A549 (cell line): ENCODE results near the gene OLAH.

ENCODE experiments used
- FOXS1 ChIP-seq: fragments of 250-450 bp; sonication (Bioruptor Pico); IDR thresholded peaks from 2 replicates; pipeline ENCODE4 v1.5.0; 2020; ENCODE audit warnings: mild to moderate bottlenecking, moderate library complexity
- KDM1A ChIP-seq: fragments of 200-600 bp; sonication (generic); IDR thresholded peaks from 2 replicates; pipeline ENCODE4 v1.6.1; 2016; ENCODE audit warnings: low read depth, mild to moderate bottlenecking
- MAFK ChIP-seq: fragments of 450-650 bp; IDR thresholded peaks from 2 replicates; pipeline ENCODE4 v1.6.1; 2014; ENCODE audit not compliant: partially characterized antibody
- NFE2L2 ChIP-seq: fragments of 150-350 bp; conservative IDR thresholded peaks from 2 replicates; pipeline ENCODE4 v1.6.1; 2014; ENCODE audit warnings: low read length
- POLR2A ChIP-seq: IDR thresholded peaks from 2 replicates; pipeline ENCODE4 v1.6.1; 2012; ENCODE audit warnings: mild to moderate bottlenecking, low read length
- RAD21 ChIP-seq, 2 experiments: fragments of >200 bp in 1 of 2; sonication (Bioruptor Twin) in 1 of 2; formaldehyde crosslinking in 1 of 2; IDR thresholded peaks in 1 of 2; conservative IDR thresholded peaks in 1 of 2; 2 replicates in 1 of 2; 3 replicates in 1 of 2; pipeline ENCODE4 v1.6.1; 2012 to 2018; ENCODE audit warnings: inconsistent platforms in 1 of 2
- RFX5 ChIP-seq: fragments of 450-650 bp; IDR thresholded peaks from 2 replicates; pipeline ENCODE4 v1.7.1; 2014; ENCODE audit warnings: antibody characterized with exemption, mild to moderate bottlenecking, moderate library complexity
- TF ChIP-seq, protein P1 (sequence below): fragments of 200-600 bp; sonication (generic); IDR thresholded peaks from 2 replicates; pipeline ENCODE4 v1.6.1; 2016; ENCODE audit warnings: antibody characterized with exemption, mild to moderate bottlenecking, moderate library complexity
- TF ChIP-seq, protein P2 (sequence below): fragments of >200 bp; sonication (Bioruptor Twin); formaldehyde crosslinking; IDR thresholded peaks from 3 replicates; pipeline ENCODE4 v1.5.1; 2016
- TF ChIP-seq, protein P3 (sequence below): fragments of >200 bp; sonication (Bioruptor Twin); formaldehyde crosslinking; IDR thresholded peaks from 3 replicates; pipeline ENCODE4 v1.6.1; 2016
- TF ChIP-seq, protein P4 (sequence below): fragments of 450-650 bp; IDR thresholded peaks from 2 replicates; pipeline ENCODE4 v1.6.1; 2014; ENCODE audit warnings: antibody characterized with exemption

DNA sequence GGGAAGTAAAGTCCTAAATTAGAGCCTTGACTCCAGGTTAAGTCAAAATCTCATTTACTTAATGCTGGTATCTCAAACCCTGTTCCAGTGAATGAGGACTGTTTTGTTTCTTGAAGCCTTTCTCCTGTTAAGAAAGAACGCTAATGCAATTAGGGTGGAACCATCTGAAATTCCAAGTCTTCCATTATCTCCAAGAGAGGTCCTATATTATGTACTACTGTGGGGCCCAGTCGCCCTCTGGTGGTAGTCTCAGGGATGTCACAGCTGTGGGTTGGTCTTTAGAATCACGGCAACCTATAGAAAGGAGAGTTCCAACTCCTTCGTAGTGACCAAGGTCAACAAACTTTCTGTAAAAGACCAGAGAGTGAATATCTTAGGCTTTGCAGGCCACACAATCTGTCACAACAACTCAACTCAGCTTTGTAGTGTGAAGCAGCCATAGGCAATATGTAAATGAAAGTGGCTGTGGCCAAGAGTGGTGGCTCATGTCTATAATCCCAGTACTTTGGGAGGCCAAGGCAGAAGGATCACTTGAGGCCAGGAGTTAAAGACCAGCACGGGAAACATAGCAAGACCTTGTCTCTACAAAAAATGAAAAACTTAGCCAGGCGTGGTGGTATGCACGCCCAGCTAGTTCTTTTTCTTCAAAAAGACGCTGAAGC lies 62.7 kb downstream of the OLAH start:
- TF ChIP-seq, protein P1, sequence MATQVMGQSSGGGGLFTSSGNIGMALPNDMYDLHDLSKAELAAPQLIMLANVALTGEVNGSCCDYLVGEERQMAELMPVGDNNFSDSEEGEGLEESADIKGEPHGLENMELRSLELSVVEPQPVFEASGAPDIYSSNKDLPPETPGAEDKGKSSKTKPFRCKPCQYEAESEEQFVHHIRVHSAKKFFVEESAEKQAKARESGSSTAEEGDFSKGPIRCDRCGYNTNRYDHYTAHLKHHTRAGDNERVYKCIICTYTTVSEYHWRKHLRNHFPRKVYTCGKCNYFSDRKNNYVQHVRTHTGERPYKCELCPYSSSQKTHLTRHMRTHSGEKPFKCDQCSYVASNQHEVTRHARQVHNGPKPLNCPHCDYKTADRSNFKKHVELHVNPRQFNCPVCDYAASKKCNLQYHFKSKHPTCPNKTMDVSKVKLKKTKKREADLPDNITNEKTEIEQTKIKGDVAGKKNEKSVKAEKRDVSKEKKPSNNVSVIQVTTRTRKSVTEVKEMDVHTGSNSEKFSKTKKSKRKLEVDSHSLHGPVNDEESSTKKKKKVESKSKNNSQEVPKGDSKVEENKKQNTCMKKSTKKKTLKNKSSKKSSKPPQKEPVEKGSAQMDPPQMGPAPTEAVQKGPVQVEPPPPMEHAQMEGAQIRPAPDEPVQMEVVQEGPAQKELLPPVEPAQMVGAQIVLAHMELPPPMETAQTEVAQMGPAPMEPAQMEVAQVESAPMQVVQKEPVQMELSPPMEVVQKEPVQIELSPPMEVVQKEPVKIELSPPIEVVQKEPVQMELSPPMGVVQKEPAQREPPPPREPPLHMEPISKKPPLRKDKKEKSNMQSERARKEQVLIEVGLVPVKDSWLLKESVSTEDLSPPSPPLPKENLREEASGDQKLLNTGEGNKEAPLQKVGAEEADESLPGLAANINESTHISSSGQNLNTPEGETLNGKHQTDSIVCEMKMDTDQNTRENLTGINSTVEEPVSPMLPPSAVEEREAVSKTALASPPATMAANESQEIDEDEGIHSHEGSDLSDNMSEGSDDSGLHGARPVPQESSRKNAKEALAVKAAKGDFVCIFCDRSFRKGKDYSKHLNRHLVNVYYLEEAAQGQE: no peak
- TF ChIP-seq, protein P2, sequence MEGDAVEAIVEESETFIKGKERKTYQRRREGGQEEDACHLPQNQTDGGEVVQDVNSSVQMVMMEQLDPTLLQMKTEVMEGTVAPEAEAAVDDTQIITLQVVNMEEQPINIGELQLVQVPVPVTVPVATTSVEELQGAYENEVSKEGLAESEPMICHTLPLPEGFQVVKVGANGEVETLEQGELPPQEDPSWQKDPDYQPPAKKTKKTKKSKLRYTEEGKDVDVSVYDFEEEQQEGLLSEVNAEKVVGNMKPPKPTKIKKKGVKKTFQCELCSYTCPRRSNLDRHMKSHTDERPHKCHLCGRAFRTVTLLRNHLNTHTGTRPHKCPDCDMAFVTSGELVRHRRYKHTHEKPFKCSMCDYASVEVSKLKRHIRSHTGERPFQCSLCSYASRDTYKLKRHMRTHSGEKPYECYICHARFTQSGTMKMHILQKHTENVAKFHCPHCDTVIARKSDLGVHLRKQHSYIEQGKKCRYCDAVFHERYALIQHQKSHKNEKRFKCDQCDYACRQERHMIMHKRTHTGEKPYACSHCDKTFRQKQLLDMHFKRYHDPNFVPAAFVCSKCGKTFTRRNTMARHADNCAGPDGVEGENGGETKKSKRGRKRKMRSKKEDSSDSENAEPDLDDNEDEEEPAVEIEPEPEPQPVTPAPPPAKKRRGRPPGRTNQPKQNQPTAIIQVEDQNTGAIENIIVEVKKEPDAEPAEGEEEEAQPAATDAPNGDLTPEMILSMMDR: peak; percentile 78
- TF ChIP-seq, protein P3, sequence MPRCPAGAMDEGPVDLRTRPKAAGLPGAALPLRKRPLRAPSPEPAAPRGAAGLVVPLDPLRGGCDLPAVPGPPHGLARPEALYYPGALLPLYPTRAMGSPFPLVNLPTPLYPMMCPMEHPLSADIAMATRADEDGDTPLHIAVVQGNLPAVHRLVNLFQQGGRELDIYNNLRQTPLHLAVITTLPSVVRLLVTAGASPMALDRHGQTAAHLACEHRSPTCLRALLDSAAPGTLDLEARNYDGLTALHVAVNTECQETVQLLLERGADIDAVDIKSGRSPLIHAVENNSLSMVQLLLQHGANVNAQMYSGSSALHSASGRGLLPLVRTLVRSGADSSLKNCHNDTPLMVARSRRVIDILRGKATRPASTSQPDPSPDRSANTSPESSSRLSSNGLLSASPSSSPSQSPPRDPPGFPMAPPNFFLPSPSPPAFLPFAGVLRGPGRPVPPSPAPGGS: no peak
- TF ChIP-seq FOXS1 (CRISPR knock-in tag): no peak
- TF ChIP-seq RFX5: no peak
- no peak for TF ChIP-seq POLR2A
- TF ChIP-seq, protein P4, sequence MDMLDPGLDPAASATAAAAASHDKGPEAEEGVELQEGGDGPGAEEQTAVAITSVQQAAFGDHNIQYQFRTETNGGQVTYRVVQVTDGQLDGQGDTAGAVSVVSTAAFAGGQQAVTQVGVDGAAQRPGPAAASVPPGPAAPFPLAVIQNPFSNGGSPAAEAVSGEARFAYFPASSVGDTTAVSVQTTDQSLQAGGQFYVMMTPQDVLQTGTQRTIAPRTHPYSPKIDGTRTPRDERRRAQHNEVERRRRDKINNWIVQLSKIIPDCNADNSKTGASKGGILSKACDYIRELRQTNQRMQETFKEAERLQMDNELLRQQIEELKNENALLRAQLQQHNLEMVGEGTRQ: no peak
- no peak for TF ChIP-seq KDM1A
- no peak for TF ChIP-seq NFE2L2
- TF ChIP-seq MAFK: no peak
- TF ChIP-seq RAD21 (conservative IDR thresholded peaks at IDR 0.05 in 1 of 2, IDR thresholded peaks at IDR 0.05 in 1 of 2): peak; percentile 75 to 85
